Memory B cell (primary cell): Measurements from ENCODE around the gene HMX3.

Source experiments
- ATAC-seq: fragments of 150-1000 bp; cut with Tn5 transposase; 2 replicates; pipeline ENCODE4 v1.10.0; 2021; ENCODE audit warnings: low read depth, mild to moderate bottlenecking, moderate library complexity
- DNase-seq, 2 donors: peaks; one replicate each; pipeline ENCODE4 v3.0.0; 2022; ENCODE audit warnings: low spot score in 2 of 2
- H3K27ac Mint-ChIP-seq: one replicate; pipeline ENCODE4 v1.8.0; 2022; ENCODE audit warnings: mild to moderate bottlenecking, moderate library complexity, mixed read lengths
- H3K27me3 Mint-ChIP-seq: one replicate; pipeline ENCODE4 v1.8.0; 2022; ENCODE audit warnings: mixed read lengths
- H3K36me3 Mint-ChIP-seq: one replicate; pipeline ENCODE4 v1.8.0; 2022; ENCODE audit warnings: mild to moderate bottlenecking, mixed read lengths
- H3K4me1 Mint-ChIP-seq: one replicate; pipeline ENCODE4 v1.8.0; 2022; ENCODE audit warnings: mixed read lengths
- H3K4me3 Mint-ChIP-seq: one replicate; pipeline ENCODE4 v1.8.0; 2022; ENCODE audit warnings: mild to moderate bottlenecking, moderate library complexity, mixed read lengths
- H3K9me3 Mint-ChIP-seq: one replicate; pipeline ENCODE4 v1.8.0; 2022; ENCODE audit warnings: mixed read lengths

HMX3 gene

GRCh38 chr10:123135415-123136141 lies at the start of gene HMX3:
Gene HMX3 (plus strand): TSS chr10:123135970. CDS start chr10:123136051, 81 bp downstream.
- Mint-ChIP-seq H3K27ac (peak within 1 kb of the TSS; percentile 79), H3K4me1 (peaks cover 8% of the 10 kb centered on the region), H3K27me3 (peaks cover 23% of the 10 kb centered on the region), H3K4me3 (peak within 1 kb of the TSS; percentile 50), H3K9me3 (no peaks in the 10 kb centered on the region), H3K36me3 (no peaks in the 10 kb centered on the region)
- ATAC-seq: no peak
- DNase-seq: peak in 1 of 2 donors; percentile 38

GRCh38 chr10:123086281-123086680 lies 49.5 kb upstream of the HMX3 start:
- no peak for ATAC-seq
- H3K4me3 Mint-ChIP-seq: no peak overlapping the region
- H3K36me3 Mint-ChIP-seq: no peaks in the 10 kb centered on the region
- H3K27ac Mint-ChIP-seq: no peak overlapping the region
- DNase-seq: no peak
- peaks cover 6% of the 10 kb centered on the region for H3K9me3 Mint-ChIP-seq
- peaks cover 14% of the 10 kb centered on the region for H3K27me3 Mint-ChIP-seq
- H3K4me1 Mint-ChIP-seq: peaks cover 9% of the 10 kb centered on the region

DNA sequence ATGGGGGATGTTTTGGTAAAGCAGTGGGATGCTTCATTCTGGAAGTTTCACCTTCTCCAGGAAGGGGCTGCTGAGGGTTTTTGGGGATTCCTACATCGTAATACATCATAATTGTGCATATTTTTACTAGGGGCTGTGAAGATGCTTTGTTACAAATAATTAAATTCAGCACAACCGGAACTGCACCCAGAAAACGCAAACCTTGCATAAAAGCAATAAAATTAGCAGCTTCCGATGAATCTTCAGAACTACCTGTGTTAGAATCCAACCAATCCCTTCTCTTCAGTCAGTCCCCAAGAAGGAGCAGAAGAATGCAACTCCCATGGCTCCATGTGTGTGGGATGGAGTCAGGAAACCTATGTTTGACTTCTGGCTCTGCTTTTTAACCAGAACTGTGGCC lies 48.4 kb upstream of the HMX3 start:
- Mint-ChIP-seq H3K9me3 (peaks cover 6% of the 10 kb centered on the region), H3K4me1 (peaks cover 9% of the 10 kb centered on the region), H3K4me3 (no peak overlapping the region), H3K27ac (no peak overlapping the region), H3K27me3 (peaks cover 14% of the 10 kb centered on the region), H3K36me3 (no peaks in the 10 kb centered on the region)
- no peak for ATAC-seq
- DNase-seq: no peak

GRCh38 chr10:123087786-123088185 lies 48.0 kb upstream of the HMX3 start:
- peaks cover 14% of the 10 kb centered on the region for H3K27me3 Mint-ChIP-seq
- H3K4me3 Mint-ChIP-seq: no peak overlapping the region
- H3K4me1 Mint-ChIP-seq: peaks cover 9% of the 10 kb centered on the region
- H3K36me3 Mint-ChIP-seq: no peaks in the 10 kb centered on the region
- ATAC-seq (no peak), DNase-seq (no peak)
- peaks cover 6% of the 10 kb centered on the region for H3K9me3 Mint-ChIP-seq
- no peak overlapping the region for H3K27ac Mint-ChIP-seq

- H3K4me1 Mint-ChIP-seq: peaks cover 4% of the 10 kb centered on the region
- no peak overlapping the region for H3K27ac Mint-ChIP-seq
- no peaks in the 10 kb centered on the region for H3K9me3 Mint-ChIP-seq
- no peak for ATAC-seq
- no peak overlapping the region for H3K4me3 Mint-ChIP-seq
- no peaks in the 10 kb centered on the region for H3K36me3 Mint-ChIP-seq
- no peak for DNase-seq
- H3K27me3 Mint-ChIP-seq: peaks cover 13% of the 10 kb centered on the region
Observed at GRCh38 chr10:123092635-123093414, 42.9 kb upstream of the HMX3 start.

DNA sequence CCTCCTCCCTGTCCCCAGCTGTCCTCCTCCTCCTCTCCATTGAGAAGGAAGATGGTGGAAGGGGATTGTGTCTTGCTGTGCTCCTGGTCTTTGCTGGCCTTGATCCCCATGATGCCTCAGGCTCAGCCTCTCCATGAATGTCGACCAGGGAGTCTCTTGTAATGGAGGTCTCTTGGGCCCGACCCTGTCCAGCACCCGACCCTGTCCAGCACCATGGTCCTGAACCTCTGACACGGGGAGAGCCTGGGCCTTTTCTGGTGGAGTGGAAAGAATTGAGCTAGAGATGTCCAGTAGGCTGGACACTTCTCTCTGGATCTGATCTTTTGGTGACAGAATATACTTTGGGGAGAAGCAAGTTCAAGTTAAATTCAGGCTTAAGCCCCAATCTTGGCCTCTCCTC lies 42.3 kb upstream of the HMX3 start:
- H3K27me3 Mint-ChIP-seq: peaks cover 13% of the 10 kb centered on the region
- DNase-seq (no peak), ATAC-seq (no peak)
- no peak overlapping the region for H3K27ac Mint-ChIP-seq
- peaks cover 4% of the 10 kb centered on the region for H3K4me1 Mint-ChIP-seq
- no peaks in the 10 kb centered on the region for H3K36me3 Mint-ChIP-seq
- no peaks in the 10 kb centered on the region for H3K9me3 Mint-ChIP-seq
- H3K4me3 Mint-ChIP-seq: no peak overlapping the region

DNA sequence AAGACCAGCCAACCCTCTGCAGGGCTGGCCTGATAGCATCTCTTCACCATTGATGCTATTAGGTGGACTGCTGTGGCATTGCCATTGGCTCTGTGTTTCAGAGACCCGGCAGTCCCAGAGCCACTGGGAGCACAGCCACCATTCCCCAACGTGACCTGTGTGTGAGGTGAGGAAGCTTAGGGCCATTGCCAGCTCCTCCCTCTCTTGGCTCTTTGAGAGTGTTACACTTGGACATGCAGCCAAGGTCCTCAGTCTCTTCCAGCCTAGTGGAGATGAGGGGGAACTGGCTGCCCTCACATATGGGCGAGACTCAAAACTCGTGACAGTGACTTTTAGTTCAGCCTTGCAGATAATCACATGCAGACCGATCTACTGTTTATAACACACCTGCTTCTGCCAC lies 39.3 kb upstream of the HMX3 start:
- peaks cover 13% of the 10 kb centered on the region for H3K27me3 Mint-ChIP-seq
- H3K4me1 Mint-ChIP-seq: no peaks in the 10 kb centered on the region
- no peak for ATAC-seq
- H3K4me3 Mint-ChIP-seq: no peak overlapping the region
- H3K9me3 Mint-ChIP-seq: no peaks in the 10 kb centered on the region
- no peak overlapping the region for H3K27ac Mint-ChIP-seq
- H3K36me3 Mint-ChIP-seq: no peaks in the 10 kb centered on the region
- no peak for DNase-seq

DNA sequence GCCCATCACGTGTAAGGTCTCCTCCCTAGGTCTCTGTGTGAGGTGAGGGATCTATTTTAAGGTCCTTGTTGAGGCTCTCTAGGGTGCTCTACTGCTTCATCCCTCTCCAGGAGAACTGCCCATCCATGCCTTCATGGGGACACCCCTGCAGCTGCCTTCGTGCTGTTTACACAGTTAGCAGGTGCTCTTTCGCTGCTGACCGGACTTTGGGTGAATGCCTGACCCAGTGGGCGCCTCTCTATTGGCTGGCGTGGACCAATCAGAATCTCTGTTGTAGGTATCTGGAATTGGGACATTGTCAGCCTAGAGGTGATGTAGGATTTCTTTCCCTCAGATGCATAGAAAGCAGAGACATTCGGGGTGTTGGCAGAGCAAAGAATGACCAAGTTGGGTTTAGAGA lies 38.7 kb upstream of the HMX3 start:
- ATAC-seq (no peak), DNase-seq (no peak)
- H3K27me3 Mint-ChIP-seq: peaks cover 13% of the 10 kb centered on the region
- H3K4me3 Mint-ChIP-seq: no peak overlapping the region
- H3K9me3 Mint-ChIP-seq: no peaks in the 10 kb centered on the region
- H3K4me1 Mint-ChIP-seq: no peaks in the 10 kb centered on the region
- H3K27ac Mint-ChIP-seq: no peak overlapping the region
- no peaks in the 10 kb centered on the region for H3K36me3 Mint-ChIP-seq

- Mint-ChIP-seq H3K36me3 (no peaks in the 10 kb centered on the region), H3K4me3 (no peak overlapping the region), H3K9me3 (no peaks in the 10 kb centered on the region), H3K4me1 (no peaks in the 10 kb centered on the region), H3K27me3 (peaks cover 4% of the 10 kb centered on the region), H3K27ac (no peak overlapping the region)
- ATAC-seq (no peak), DNase-seq (no peak)
Observed at GRCh38 chr10:123100030-123100762, 35.6 kb upstream of the HMX3 start.

- H3K4me1 Mint-ChIP-seq: no peaks in the 10 kb centered on the region
- H3K27ac Mint-ChIP-seq: no peak overlapping the region
- H3K36me3 Mint-ChIP-seq: no peaks in the 10 kb centered on the region
- H3K27me3 Mint-ChIP-seq: peaks cover 4% of the 10 kb centered on the region
- DNase-seq (no peak), ATAC-seq (no peak)
- no peak overlapping the region for H3K4me3 Mint-ChIP-seq
- no peaks in the 10 kb centered on the region for H3K9me3 Mint-ChIP-seq
Observed at GRCh38 chr10:123101872-123102271, 33.9 kb upstream of the HMX3 start.

DNA sequence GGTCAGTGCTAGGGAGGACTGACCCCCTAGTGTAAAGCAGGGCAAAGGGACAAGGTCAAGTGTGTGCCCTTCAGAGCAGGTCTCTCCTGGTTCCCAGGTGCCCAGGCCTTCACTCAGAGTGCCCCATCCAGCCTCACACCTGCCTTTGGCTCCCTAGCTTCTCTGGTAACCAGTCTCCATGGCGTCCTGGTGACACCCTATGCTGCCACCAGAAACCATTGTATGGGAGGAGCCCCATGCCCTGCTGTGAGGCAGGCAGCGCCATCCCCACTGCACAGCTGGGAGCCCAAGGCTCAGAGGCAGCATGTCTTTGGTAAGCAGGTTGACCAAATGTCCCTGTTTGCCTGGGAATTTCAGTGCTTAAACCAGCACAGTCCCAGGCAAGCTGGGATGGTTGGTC lies 33.1 kb upstream of the HMX3 start:
- Mint-ChIP-seq H3K4me1 (no peaks in the 10 kb centered on the region), H3K4me3 (no peak overlapping the region), H3K9me3 (no peaks in the 10 kb centered on the region), H3K27me3 (peaks cover 2% of the 10 kb centered on the region), H3K27ac (no peak overlapping the region), H3K36me3 (no peaks in the 10 kb centered on the region)
- DNase-seq: no peak
- no peak for ATAC-seq

GRCh38 chr10:123103944-123104343 lies 31.8 kb upstream of the HMX3 start:
- no peak for ATAC-seq
- Mint-ChIP-seq H3K9me3 (no peaks in the 10 kb centered on the region), H3K36me3 (no peaks in the 10 kb centered on the region), H3K4me1 (no peaks in the 10 kb centered on the region), H3K27me3 (peaks cover 3% of the 10 kb centered on the region), H3K27ac (no peak overlapping the region), H3K4me3 (no peak overlapping the region)
- DNase-seq: no peak

- Mint-ChIP-seq H3K4me3 (no peak overlapping the region), H3K9me3 (no peaks in the 10 kb centered on the region), H3K4me1 (no peaks in the 10 kb centered on the region), H3K27ac (no peak overlapping the region), H3K36me3 (no peaks in the 10 kb centered on the region), H3K27me3 (peaks cover 6% of the 10 kb centered on the region)
- ATAC-seq (no peak), DNase-seq (no peak)
Observed at GRCh38 chr10:123109466-123109865, 26.3 kb upstream of the HMX3 start.
